B cell (primary cell): Measurements from ENCODE around the gene GSG1L.

Source experiments
- CTCF ChIP-seq: fragments of 200-600 bp; IDR thresholded peaks from one replicate; pipeline ENCODE4 v1.8.0; 2022; ENCODE audit warnings: antibody characterized with exemption, mild to moderate bottlenecking
- EZH2 ChIP-seq: IDR thresholded peaks from 2 replicates; pipeline ENCODE4 v1.6.1; 2012; ENCODE audit warnings: borderline replicate concordance, low read depth, mild to moderate bottlenecking, moderate library complexity, low read length; ENCODE audit not compliant: insufficient read depth, poor library complexity, severe bottlenecking

GRCh38 chr16:27778926-27779570 is 284.5 kb downstream of the GSG1L start:
- TF ChIP-seq CTCF: no peak
- no peak for TF ChIP-seq EZH2
